Panc1 (cell line): ENCODE data around the gene VPS33B. TPM values are rescaled to one million over a fixed set of nuclear protein-coding genes. Genes with fewer than 3 reads are reported as not detected.
"Not testable (repeated sequence)": the region's sequence is repeated elsewhere in the genome, so short reads cannot be mapped to it uniquely, and the experiment has no call there.

Experiments
- ATAC-seq: fragments of 200-7000 bp; cut with Tn5 transposase; 2 replicates; pipeline ENCODE4 v1.9.1; 2020; ENCODE audit warnings: mild to moderate bottlenecking, moderate library complexity
- BruUV-seq: library from RNA; stranded (reverse); fragments of 400-500 nt; replicated peaks from 2 replicates; lab custom pipeline; 2021; lab: Mats Ljungman, UMichigan
- CTCF ChIA-PET: fragments of 300-600 bp; sonication (Branson Sonifier 250); formaldehyde crosslinking; loops from one replicate; lab custom pipeline; 2022; ENCODE audit warnings: antibody characterized with exemption; lab: Charles Lee
- POLR2A ChIA-PET: fragments of 300-600 bp; sonication (Branson Sonifier 250); formaldehyde crosslinking; loops from one replicate; lab custom pipeline; 2022; ENCODE audit warnings: antibody characterized with exemption; lab: Charles Lee
- DNase-seq: peaks from one replicate; pipeline ENCODE4 v3.0.0-alpha.2; 2010; ENCODE audit warnings: low read depth, low spot score
- H3K27ac ChIP-seq: 2 replicates; pipeline ENCODE4 v1.5.1; 2011; ENCODE audit warnings: mild to moderate bottlenecking, low read length, inconsistent platforms
- H3K27me3 ChIP-seq: fragments of 200-500 bp; sonication (Bioruptor generic); 2 replicates; pipeline ENCODE4 v1.6.0; 2014; ENCODE audit warnings: low read length, inconsistent platforms; ENCODE audit not compliant: control insufficient read depth, insufficient read depth
- H3K36me3 ChIP-seq: fragments of 200-500 bp; sonication (Bioruptor generic); 2 replicates; pipeline ENCODE4 v1.5.1; 2014; ENCODE audit warnings: inconsistent platforms, mild to moderate bottlenecking, low read length, moderate library complexity; ENCODE audit not compliant: control insufficient read depth, insufficient read depth
- H3K4me1 ChIP-seq: 2 replicates; pipeline ENCODE4 v1.5.1; 2011; ENCODE audit warnings: inconsistent platforms, mild to moderate bottlenecking, low read length, moderate library complexity; ENCODE audit not compliant: control insufficient read depth, insufficient read depth
- H3K4me3 ChIP-seq, 2 experiments: 2 replicates each; pipeline ENCODE4 v1.5.1; 2011 to 2012; ENCODE audit warnings: low read depth in 2 of 2, low read length in 2 of 2, mild to moderate bottlenecking in 2 of 2, inconsistent platforms in 1 of 2, moderate library complexity in 1 of 2
- H3K9me3 ChIP-seq: fragments of 200-500 bp; sonication (Bioruptor generic); 2 replicates; pipeline ENCODE4 v1.5.1; 2014; ENCODE audit warnings: low read depth, mild to moderate bottlenecking, inconsistent platforms, low read length, moderate library complexity; ENCODE audit not compliant: control insufficient read depth, insufficient read depth
- POLR2AphosphoS5 ChIP-seq: IDR thresholded peaks from 2 replicates; pipeline ENCODE4 v1.6.1; 2012; ENCODE audit warnings: mild to moderate bottlenecking, low read depth, low read length, moderate library complexity
- SIN3A ChIP-seq: IDR thresholded peaks from 2 replicates; pipeline ENCODE4 v1.6.1; 2012; ENCODE audit warnings: low read depth, mild to moderate bottlenecking, low read length, moderate library complexity, borderline replicate concordance; ENCODE audit not compliant: insufficient read depth
- TCF7L2 ChIP-seq: IDR thresholded peaks from 2 replicates; pipeline ENCODE4 v1.6.1; 2011; ENCODE audit warnings: mild to moderate bottlenecking, low read depth, low read length, inconsistent platforms
- in situ Hi-C: cut with HindIII; loops from 2 replicates; pipeline ENCODE4 v1.10.0; 2016; ENCODE audit warnings: low sequenced_read_pairs, low pct_unique_long_range_greater_than_20kb
- intact Hi-C: fragments of 100-400 bp; cut with micrococcal nuclease; formaldehyde crosslinking; loops from one replicate; pipeline ENCODE4 v1.10.0; 2022; ENCODE audit not compliant: unreplicated experiment
- total RNA-seq: library from RNA; stranded (reverse); gene quantifications from one replicate; pipeline ENCODE4 v1.2.1, GENCODE V29; 2021; ENCODE audit not compliant: unreplicated experiment
- TF ChIP-seq, protein P1 (sequence below): fragments of 450-650 bp; IDR thresholded peaks from 2 replicates; pipeline ENCODE4 v1.5.1; 2017; ENCODE audit warnings: mild to moderate bottlenecking
- TF ChIP-seq, protein P2 (sequence below), 2 experiments: IDR thresholded peaks; 2 replicates each; pipeline ENCODE4 v1.6.1; 2011 to 2012; ENCODE audit warnings: low read depth in 2 of 2, control low read depth in 1 of 2, low read length in 1 of 2, mild to moderate bottlenecking in 1 of 2, moderate library complexity in 1 of 2; ENCODE audit not compliant: insufficient read depth in 1 of 2

The VPS33B gene
- total RNA-seq, 1 experiment from 2014 or later = 16.3 TPM

DNA sequence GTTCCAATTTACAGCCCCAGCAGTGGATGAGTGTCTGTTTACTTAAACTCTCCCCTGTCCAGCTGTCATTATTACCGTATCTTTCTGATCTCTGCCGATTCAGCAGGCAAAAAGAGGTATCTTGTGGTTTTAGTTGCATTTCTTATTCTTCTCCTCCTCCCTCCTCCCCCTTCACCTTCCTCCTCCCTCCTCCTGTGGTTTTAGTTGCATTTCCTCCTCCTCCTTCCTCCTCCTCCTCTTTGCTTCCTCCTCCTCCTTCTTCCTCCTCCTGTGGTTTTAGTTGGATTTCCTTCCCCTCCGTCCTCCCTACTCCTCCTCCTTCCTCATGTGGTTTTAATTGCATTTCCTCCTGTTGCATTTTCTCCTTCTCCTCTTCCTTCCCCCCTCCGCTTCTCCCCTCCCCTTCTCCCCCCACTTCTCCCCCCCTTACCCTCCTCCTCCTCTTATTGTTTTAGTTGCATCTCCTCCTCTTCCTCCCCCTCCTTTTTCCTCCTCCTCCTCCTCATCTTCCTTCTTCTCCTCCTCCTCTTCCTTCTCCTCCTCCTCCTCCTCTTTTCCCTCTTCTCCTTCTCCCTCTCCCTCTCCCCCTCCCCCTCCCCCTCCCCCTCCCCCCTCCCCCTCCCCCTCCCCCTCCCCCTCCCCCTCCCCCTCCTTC, 25.3 kb upstream of the VPS33B start:
- TF ChIP-seq, protein P1, sequence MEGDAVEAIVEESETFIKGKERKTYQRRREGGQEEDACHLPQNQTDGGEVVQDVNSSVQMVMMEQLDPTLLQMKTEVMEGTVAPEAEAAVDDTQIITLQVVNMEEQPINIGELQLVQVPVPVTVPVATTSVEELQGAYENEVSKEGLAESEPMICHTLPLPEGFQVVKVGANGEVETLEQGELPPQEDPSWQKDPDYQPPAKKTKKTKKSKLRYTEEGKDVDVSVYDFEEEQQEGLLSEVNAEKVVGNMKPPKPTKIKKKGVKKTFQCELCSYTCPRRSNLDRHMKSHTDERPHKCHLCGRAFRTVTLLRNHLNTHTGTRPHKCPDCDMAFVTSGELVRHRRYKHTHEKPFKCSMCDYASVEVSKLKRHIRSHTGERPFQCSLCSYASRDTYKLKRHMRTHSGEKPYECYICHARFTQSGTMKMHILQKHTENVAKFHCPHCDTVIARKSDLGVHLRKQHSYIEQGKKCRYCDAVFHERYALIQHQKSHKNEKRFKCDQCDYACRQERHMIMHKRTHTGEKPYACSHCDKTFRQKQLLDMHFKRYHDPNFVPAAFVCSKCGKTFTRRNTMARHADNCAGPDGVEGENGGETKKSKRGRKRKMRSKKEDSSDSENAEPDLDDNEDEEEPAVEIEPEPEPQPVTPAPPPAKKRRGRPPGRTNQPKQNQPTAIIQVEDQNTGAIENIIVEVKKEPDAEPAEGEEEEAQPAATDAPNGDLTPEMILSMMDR = no peak
- TF ChIP-seq POLR2AphosphoS5 = no peak
- TF ChIP-seq, protein P2, sequence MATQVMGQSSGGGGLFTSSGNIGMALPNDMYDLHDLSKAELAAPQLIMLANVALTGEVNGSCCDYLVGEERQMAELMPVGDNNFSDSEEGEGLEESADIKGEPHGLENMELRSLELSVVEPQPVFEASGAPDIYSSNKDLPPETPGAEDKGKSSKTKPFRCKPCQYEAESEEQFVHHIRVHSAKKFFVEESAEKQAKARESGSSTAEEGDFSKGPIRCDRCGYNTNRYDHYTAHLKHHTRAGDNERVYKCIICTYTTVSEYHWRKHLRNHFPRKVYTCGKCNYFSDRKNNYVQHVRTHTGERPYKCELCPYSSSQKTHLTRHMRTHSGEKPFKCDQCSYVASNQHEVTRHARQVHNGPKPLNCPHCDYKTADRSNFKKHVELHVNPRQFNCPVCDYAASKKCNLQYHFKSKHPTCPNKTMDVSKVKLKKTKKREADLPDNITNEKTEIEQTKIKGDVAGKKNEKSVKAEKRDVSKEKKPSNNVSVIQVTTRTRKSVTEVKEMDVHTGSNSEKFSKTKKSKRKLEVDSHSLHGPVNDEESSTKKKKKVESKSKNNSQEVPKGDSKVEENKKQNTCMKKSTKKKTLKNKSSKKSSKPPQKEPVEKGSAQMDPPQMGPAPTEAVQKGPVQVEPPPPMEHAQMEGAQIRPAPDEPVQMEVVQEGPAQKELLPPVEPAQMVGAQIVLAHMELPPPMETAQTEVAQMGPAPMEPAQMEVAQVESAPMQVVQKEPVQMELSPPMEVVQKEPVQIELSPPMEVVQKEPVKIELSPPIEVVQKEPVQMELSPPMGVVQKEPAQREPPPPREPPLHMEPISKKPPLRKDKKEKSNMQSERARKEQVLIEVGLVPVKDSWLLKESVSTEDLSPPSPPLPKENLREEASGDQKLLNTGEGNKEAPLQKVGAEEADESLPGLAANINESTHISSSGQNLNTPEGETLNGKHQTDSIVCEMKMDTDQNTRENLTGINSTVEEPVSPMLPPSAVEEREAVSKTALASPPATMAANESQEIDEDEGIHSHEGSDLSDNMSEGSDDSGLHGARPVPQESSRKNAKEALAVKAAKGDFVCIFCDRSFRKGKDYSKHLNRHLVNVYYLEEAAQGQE (IDR thresholded peaks at IDR 0.05; ENCODE audit: insufficient read depth in 1 of 2, low read depth in 2 of 2, low read length in 1 of 2) = no peak
- TF ChIP-seq TCF7L2 = no peak
- TF ChIP-seq SIN3A = no peak
- CTCF ChIA-PET = interaction anchor here (0.9 kb wide), 1 partner anchor 222 kb away, joined by 4 read pairs; no protein-coding TSS in a partner anchor

DNA sequence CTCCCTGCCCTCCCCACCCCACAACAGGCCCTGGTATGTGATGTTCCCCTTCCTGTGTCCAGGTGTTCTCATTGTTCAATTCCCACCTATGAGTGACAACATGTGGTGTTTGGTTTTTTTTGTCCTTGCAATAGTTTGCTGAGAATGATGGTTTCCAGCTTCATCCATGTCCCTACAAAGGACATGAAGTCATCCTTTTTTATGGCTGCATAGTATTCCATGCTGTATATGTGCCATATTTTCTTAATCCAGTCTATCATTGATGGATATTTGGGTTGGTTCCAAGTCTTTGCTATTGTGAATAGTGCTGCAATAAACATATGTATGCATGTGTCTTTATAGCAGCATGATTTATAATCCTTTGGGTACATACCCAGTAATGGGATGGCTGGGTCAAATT, 23.7 kb upstream of the VPS33B start:
- H3K4me1 ChIP-seq, DNase-seq, H3K9me3 ChIP-seq, H3K36me3 ChIP-seq, H3K27me3 ChIP-seq, BruUV-seq, H3K27ac ChIP-seq, in situ Hi-C loops, POLR2A ChIA-PET, ATAC-seq, intact Hi-C loops, CTCF ChIA-PET, H3K4me3 ChIP-seq: not testable (repeated sequence)

More for the DNA sequence above, 25.3 kb upstream of the VPS33B start:
- H3K4me1 ChIP-seq = no peaks in the 10 kb centered on the region
- no peaks in the 10 kb centered on the region for H3K36me3 ChIP-seq
- peaks cover 2% of the 10 kb centered on the region for H3K27me3 ChIP-seq
- no peaks in the 10 kb centered on the region for H3K9me3 ChIP-seq
- no peak overlapping the region for H3K27ac ChIP-seq
- no TSS peak for BruUV-seq
- no peak for ATAC-seq
- no peak for DNase-seq
- no peak overlapping the region for H3K4me3 ChIP-seq
- POLR2A ChIA-PET = interaction anchor here (0.6 kb wide), 1 partner anchor 183 kb away, joined by 5 read pairs; no protein-coding TSS in a partner anchor
- intact Hi-C loops (loop anchor here (2.0 kb wide), 1 partner anchor 91 kb away; no protein-coding TSS in a partner anchor), in situ Hi-C loops (no loop called here)

DNA sequence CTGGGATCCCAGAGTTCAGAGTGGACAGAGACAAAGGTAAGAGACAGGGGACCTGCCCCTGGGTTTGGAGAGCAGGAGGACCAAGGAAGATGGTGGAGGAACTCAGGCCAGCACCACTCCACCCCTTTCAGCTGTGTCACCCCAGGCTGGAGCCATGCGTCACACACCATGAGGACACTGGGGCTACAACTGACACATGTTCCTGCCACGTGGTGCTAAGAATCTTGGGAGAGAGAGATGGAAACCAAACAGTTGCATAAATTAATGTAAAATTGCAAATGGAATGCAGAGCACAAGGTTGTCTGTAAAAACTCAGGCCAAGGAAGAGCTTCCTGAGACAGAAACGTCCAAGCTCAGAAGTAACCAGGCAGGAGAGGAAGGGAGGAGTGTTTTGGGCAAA, 22.7 kb upstream of the VPS33B start:
- in situ Hi-C loops (no loop called here), intact Hi-C loops (no loop called here)
- Histone ChIP-seq H3K9me3 (no peaks in the 10 kb centered on the region), H3K27ac (no peak overlapping the region), H3K4me3 (no peak overlapping the region), H3K36me3 (no peaks in the 10 kb centered on the region), H3K4me1 (no peaks in the 10 kb centered on the region), H3K27me3 (peaks cover 2% of the 10 kb centered on the region; the same call in 1 of the 2 replicates)
- DNase-seq (no peak), ATAC-seq (no peak)
- BruUV-seq = no TSS peak
- ChIA-PET CTCF (no interaction called here), POLR2A (no interaction called here)
- TF ChIP-seq POLR2AphosphoS5 (no peak), TCF7L2 (no peak), SIN3A (no peak)
- TF ChIP-seq, protein P2 (IDR thresholded peaks at IDR 0.05; ENCODE audit: insufficient read depth in 1 of 2, low read depth in 2 of 2, low read length in 1 of 2) = no peak
- TF ChIP-seq, protein P1 = no peak
